ENCODE results near the gene KRT77.
A peak's percentile ranks its signal among the peaks of the same experiment; 100 is the strongest.
"Not testable (repeated sequence)": the region's sequence is repeated elsewhere in the genome, so short reads cannot be mapped to it uniquely, and the experiment has no call there.

KRT77 gene

GRCh38 chr12:52703424-52703823 lies at the start of gene KRT77:
Gene KRT77 (minus strand): TSS chr12:52703524. CDS start chr12:52703434, 90 bp downstream.
- DNase-seq (ENCODE audit: low spot score), result no peak

GRCh38 chr12:52752516-52752915 lies 49.2 kb upstream of the KRT77 start:
- no peak for DNase-seq (ENCODE audit: low spot score)

- no peak for DNase-seq (ENCODE audit: low spot score)
These were observed 48.5 kb upstream of the KRT77 start for GRCh38 chr12:52751795-52752194.

- DNase-seq (ENCODE audit: low spot score), result not testable (repeated sequence)
These were observed 47.2 kb upstream of the KRT77 start for GRCh38 chr12:52750532-52750931.

- DNase-seq (ENCODE audit: low spot score), result no peak
These were observed 46.5 kb upstream of the KRT77 start for GRCh38 chr12:52749827-52750226.

GRCh38 chr12:52748578-52748977 lies 45.3 kb upstream of the KRT77 start:
- DNase-seq (ENCODE audit: low spot score), result no peak

- no peak for DNase-seq (ENCODE audit: low spot score)
These were observed 42.2 kb upstream of the KRT77 start for GRCh38 chr12:52745554-52745953.

GRCh38 chr12:52744493-52745156 lies 41.3 kb upstream of the KRT77 start:
- no peak for DNase-seq (ENCODE audit: low spot score)

- DNase-seq (ENCODE audit: low spot score), result no peak
These were observed 39.6 kb upstream of the KRT77 start for GRCh38 chr12:52742822-52743457.

GRCh38 chr12:52742196-52742580 lies 38.9 kb upstream of the KRT77 start:
- no peak for DNase-seq (ENCODE audit: low spot score)

- DNase-seq (ENCODE audit: low spot score), result peak; percentile 63
These were observed 38.3 kb upstream of the KRT77 start for GRCh38 chr12:52741375-52742195.

GRCh38 chr12:52740584-52740983 lies 37.3 kb upstream of the KRT77 start:
- no peak for DNase-seq (ENCODE audit: low spot score)

- no peak for DNase-seq (ENCODE audit: low spot score)
These were observed 36.6 kb upstream of the KRT77 start for GRCh38 chr12:52739963-52740362.

GRCh38 chr12:52735816-52736632 lies 32.7 kb upstream of the KRT77 start:
- DNase-seq (ENCODE audit: low spot score), result no peak

- DNase-seq (ENCODE audit: low spot score), result no peak
These were observed 31.8 kb upstream of the KRT77 start for GRCh38 chr12:52735106-52735505.

- DNase-seq (ENCODE audit: low spot score), result no peak
These were observed 27.5 kb upstream of the KRT77 start for GRCh38 chr12:52730793-52731192.

- no peak for DNase-seq (ENCODE audit: low spot score)
These were observed 27.1 kb upstream of the KRT77 start for GRCh38 chr12:52730383-52730782.

- no peak for DNase-seq (ENCODE audit: low spot score)
These were observed 25.8 kb upstream of the KRT77 start for GRCh38 chr12:52729147-52729546.

- no peak for DNase-seq (ENCODE audit: low spot score)
These were observed 25.1 kb upstream of the KRT77 start for GRCh38 chr12:52728374-52728773.

GRCh38 chr12:52727037-52727436 lies 23.7 kb upstream of the KRT77 start:
- no peak for DNase-seq (ENCODE audit: low spot score)

GRCh38 chr12:52726451-52726850 lies 23.1 kb upstream of the KRT77 start:
- DNase-seq (ENCODE audit: low spot score), result no peak

- DNase-seq (ENCODE audit: low spot score), result no peak
These were observed 21.1 kb upstream of the KRT77 start for GRCh38 chr12:52724384-52724783.
